Mucosa of rectum (tissue), 2 donors: ENCODE results near the gene LRRC7.
"Not testable (repeated sequence)": the region's sequence is repeated elsewhere in the genome, so short reads cannot be mapped to it uniquely, and the experiment has no call there.

Experiments
- H3K27ac ChIP-seq, 2 donors: one replicate each; pipeline ENCODE4 v1.7.0; 2013; ENCODE audit warnings: inconsistent platforms in 2 of 2, low read depth in 2 of 2, low read length in 2 of 2
- H3K27me3 ChIP-seq, 2 donors: one replicate each; pipeline ENCODE4 v1.7.0; 2013; ENCODE audit warnings: low read length in 2 of 2; ENCODE audit not compliant: control insufficient read depth in 2 of 2, insufficient read depth in 2 of 2
- H3K36me3 ChIP-seq, 2 donors: one replicate each; pipeline ENCODE4 v1.7.0; 2013; ENCODE audit warnings: low read length in 2 of 2; ENCODE audit not compliant: control insufficient read depth in 2 of 2, insufficient read depth in 2 of 2
- H3K4me1 ChIP-seq, 2 donors: one replicate each; pipeline ENCODE4 v1.7.0; 2013; ENCODE audit warnings: low read length in 2 of 2, mild to moderate bottlenecking in 1 of 2; ENCODE audit not compliant: control insufficient read depth in 2 of 2, insufficient read depth in 2 of 2
- H3K4me3 ChIP-seq, 2 donors: one replicate each; pipeline ENCODE4 v1.7.0; 2013; ENCODE audit warnings: low read length in 2 of 2
- H3K9ac ChIP-seq, 2 donors: one replicate each; pipeline ENCODE4 v1.7.0; 2013; ENCODE audit warnings: low read length in 2 of 2, low read depth in 1 of 2, mild to moderate bottlenecking in 1 of 2
- H3K9me3 ChIP-seq, 2 donors: one replicate each; pipeline ENCODE4 v1.7.0; 2013; ENCODE audit warnings: low read length in 2 of 2; ENCODE audit not compliant: control insufficient read depth in 2 of 2
- donor health status: healthy.
- donor health status: Normal muscosa, but diverticular disease.

LRRC7 gene

DNA sequence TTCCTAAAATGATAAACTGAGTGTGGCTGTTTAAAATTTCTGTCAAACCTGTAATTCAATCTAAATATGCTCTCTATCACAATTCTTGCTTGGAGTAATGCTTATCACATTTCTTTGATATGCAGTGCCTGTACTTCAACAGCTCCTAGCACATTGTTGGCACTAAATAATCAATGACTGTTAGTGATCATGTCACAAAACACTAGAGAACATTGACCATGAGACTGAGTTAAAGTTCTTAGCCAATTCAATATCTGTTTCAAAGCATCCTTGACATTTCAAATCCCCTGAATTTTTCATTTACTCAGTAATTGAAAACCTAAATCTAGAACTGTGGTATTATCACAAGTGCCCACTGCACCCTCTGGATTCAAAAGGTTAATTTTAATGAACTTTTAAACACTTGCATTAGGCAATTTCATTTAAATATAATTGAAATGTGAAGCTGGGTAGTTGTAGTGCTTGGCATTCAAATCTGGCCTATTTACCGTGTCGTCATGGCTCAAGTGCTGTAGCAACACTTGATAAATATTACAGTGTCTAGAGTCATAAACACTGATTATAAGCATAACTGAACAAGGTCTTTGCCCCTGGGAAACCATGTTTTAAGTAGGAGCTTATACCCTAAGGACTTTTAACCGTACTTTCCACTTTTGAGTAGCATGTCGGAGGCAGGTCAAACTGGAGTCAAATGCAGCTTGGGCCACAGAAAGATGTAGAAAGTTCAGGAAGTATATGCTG, 143.6 kb downstream of the LRRC7 start:
- no peak overlapping the region for H3K27ac ChIP-seq
- H3K4me1 ChIP-seq, result peaks cover 0 to 2% of the 10 kb centered on the region in 2 donors
- no peak overlapping the region for H3K4me3 ChIP-seq
- no peaks in the 10 kb centered on the region for H3K27me3 ChIP-seq
- no peaks in the 10 kb centered on the region for H3K9me3 ChIP-seq
- H3K36me3 ChIP-seq, result no peaks in the 10 kb centered on the region
- no peak overlapping the region for H3K9ac ChIP-seq

- H3K9me3 ChIP-seq, H3K27ac ChIP-seq, H3K4me1 ChIP-seq, H3K27me3 ChIP-seq, H3K4me3 ChIP-seq, H3K36me3 ChIP-seq, H3K9ac ChIP-seq: not testable (repeated sequence)
Observed at GRCh38 chr1:69717834-69718233, 150.1 kb downstream of the LRRC7 start.

DNA sequence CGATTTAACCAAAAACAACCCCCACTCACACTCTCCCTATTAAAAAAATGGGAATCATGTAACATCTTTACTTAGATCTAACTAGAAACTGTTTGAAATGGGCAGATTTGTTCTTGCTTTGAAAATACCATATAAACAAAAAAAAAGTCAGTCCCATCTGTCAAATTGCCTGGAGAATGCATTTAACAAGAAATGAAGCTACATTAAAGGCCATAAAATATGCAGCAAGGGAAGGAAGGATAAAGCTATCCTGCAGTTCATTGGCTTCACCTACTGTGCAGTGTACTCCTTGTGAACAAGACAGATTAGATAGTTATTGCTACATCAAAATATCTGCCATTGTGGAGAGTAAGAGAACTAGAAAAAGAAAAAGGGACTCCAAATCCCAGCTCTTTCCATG, 160.5 kb downstream of the LRRC7 start:
- H3K9ac ChIP-seq, result no peak overlapping the region
- H3K9me3 ChIP-seq, result no peaks in the 10 kb centered on the region
- H3K4me1 ChIP-seq, result no peaks in the 10 kb centered on the region
- no peak overlapping the region for H3K4me3 ChIP-seq
- no peak overlapping the region for H3K27ac ChIP-seq
- H3K36me3 ChIP-seq, result no peaks in the 10 kb centered on the region
- no peaks in the 10 kb centered on the region for H3K27me3 ChIP-seq

DNA sequence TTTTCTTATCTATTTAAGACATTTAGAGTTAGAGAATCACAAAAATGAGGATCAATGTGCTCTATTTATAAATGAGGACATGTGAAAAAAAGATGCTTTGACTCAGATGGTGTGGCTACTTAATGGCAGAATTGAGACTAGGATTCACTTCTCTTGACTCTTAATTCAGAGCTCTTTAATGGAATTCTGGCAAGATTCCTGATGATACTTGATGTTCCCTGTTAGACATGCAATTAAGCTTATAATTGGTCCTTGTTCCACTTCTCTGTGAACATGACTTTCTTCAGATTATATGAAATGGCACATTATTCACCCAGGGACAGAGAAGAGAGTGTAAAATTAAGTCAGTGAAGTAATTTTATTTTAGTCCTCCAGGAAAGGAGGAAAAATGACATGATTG, 165.3 kb downstream of the LRRC7 start:
- Histone ChIP-seq H3K36me3 (no peaks in the 10 kb centered on the region), H3K9ac (no peak overlapping the region), H3K4me1 (no peaks in the 10 kb centered on the region), H3K4me3 (no peak overlapping the region), H3K9me3 (no peaks in the 10 kb centered on the region), H3K27me3 (no peaks in the 10 kb centered on the region), H3K27ac (no peak overlapping the region)

DNA sequence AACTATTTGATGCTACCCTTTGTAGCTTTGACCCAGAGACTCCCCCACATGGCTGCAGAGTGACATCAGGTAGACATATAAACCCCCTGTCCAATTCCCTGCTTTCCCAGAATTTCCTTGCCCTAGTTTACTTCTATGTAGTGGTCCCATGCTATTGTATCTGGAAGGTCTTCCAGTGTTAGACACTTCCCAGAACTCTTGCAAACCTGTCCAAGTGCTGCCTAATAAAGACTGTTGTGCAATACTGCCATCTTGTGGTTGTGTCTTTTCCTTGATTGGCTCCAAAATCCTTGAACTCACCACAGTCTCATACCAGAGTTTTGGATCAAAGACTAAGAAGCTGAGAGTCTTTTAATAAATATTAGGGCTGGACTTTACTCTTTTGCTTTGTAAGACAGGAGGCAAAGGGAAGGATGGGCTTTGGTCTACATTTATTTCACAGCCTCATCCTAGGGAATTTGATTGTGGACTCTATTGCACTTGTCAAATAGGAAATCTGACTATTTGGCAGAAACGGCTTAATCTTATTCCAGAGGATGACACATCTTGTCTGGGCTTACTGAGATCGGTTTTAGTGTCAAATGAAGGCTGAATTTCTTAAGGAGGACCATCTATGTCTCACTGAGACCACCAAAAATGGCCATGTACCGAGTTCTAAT, 169.9 kb downstream of the LRRC7 start:
- no peak overlapping the region for H3K27ac ChIP-seq
- no peaks in the 10 kb centered on the region for H3K36me3 ChIP-seq
- no peak overlapping the region for H3K4me3 ChIP-seq
- H3K27me3 ChIP-seq, result no peaks in the 10 kb centered on the region
- no peaks in the 10 kb centered on the region for H3K4me1 ChIP-seq
- H3K9me3 ChIP-seq, result no peaks in the 10 kb centered on the region
- no peak overlapping the region for H3K9ac ChIP-seq

- Histone ChIP-seq H3K9me3 (no peaks in the 10 kb centered on the region), H3K27ac (no peak overlapping the region), H3K27me3 (no peaks in the 10 kb centered on the region), H3K36me3 (no peaks in the 10 kb centered on the region), H3K4me3 (no peak overlapping the region), H3K4me1 (no peaks in the 10 kb centered on the region), H3K9ac (no peak overlapping the region)
Observed at GRCh38 chr1:69738458-69739250, 170.9 kb downstream of the LRRC7 start.

GRCh38 chr1:69739251-69739605, 171.5 kb downstream of the LRRC7 start:
- H3K4me1 ChIP-seq, result no peaks in the 10 kb centered on the region
- no peak overlapping the region for H3K4me3 ChIP-seq
- H3K9ac ChIP-seq, result no peak overlapping the region
- no peak overlapping the region for H3K27ac ChIP-seq
- H3K36me3 ChIP-seq, result no peaks in the 10 kb centered on the region
- H3K9me3 ChIP-seq, result no peaks in the 10 kb centered on the region
- H3K27me3 ChIP-seq, result no peaks in the 10 kb centered on the region

DNA sequence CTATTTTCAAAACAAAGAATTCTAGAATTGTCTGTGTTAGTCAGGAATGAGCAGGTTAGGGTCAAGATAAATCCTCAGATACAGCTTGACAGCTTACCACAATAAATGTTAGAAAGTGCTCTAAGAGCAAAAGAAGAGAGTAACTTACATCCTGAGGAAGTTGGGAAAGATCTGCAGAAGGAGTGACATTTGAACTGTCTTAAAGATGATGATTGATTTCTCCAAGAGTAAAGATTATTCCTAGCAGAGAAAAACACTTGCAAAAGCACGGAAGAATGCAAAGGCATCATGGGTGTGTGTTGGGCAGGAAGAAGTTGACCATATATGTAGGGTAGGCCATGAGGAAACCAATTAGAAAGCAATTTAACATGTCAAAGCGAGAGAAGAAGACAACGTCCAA, 175.4 kb downstream of the LRRC7 start:
- Histone ChIP-seq H3K9ac (no peak overlapping the region), H3K4me1 (no peaks in the 10 kb centered on the region), H3K27me3 (no peaks in the 10 kb centered on the region)

DNA sequence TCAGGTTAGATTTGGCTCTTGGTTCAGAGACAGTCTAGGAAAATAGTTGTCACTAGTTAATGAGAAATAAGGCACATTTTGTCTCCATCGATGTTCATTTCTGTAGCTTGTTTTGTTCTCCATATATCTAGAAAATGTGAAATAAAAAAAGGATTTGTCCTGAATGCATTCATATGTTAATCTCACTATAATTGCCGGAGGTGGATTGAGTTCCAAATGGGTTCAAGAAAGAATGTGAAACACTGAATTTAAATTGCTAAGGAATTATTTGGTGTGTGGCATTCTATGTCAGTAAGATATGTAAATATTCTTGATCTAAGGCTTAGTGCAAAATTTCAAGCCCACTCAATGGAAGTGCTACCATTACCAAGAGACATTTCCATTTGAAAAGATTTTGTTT, 176.7 kb downstream of the LRRC7 start:
- Histone ChIP-seq H3K4me1 (no peaks in the 10 kb centered on the region), H3K36me3 (no peaks in the 10 kb centered on the region), H3K27ac (no peak overlapping the region), H3K27me3 (no peaks in the 10 kb centered on the region), H3K9ac (no peak overlapping the region), H3K4me3 (no peak overlapping the region), H3K9me3 (no peaks in the 10 kb centered on the region)

More for the DNA sequence above, 175.4 kb downstream of the LRRC7 start:
- H3K9me3 ChIP-seq, result no peaks in the 10 kb centered on the region
- no peak overlapping the region for H3K27ac ChIP-seq
- no peaks in the 10 kb centered on the region for H3K36me3 ChIP-seq
- no peak overlapping the region for H3K4me3 ChIP-seq

GRCh38 chr1:69747207-69747606, 179.5 kb downstream of the LRRC7 start:
- Histone ChIP-seq H3K27ac (no peak overlapping the region), H3K9me3 (no peaks in the 10 kb centered on the region), H3K27me3 (no peaks in the 10 kb centered on the region), H3K9ac (no peak overlapping the region), H3K4me1 (no peaks in the 10 kb centered on the region), H3K4me3 (no peak overlapping the region), H3K36me3 (no peaks in the 10 kb centered on the region)
